22Rv1 (cell line): Measurements from ENCODE around the gene WFS1.

Source experiments
- ZFX ChIP-seq: fragments of 450-650 bp; IDR thresholded peaks from 2 replicates; pipeline ENCODE4 v1.6.1; 2017; ENCODE audit warnings: antibody characterized with exemption, borderline replicate concordance
- TF ChIP-seq, protein P1 (sequence below): fragments of 450-650 bp; IDR thresholded peaks from 2 replicates; pipeline ENCODE4 v1.5.1; 2017; ENCODE audit warnings: mild to moderate bottlenecking

DNA sequence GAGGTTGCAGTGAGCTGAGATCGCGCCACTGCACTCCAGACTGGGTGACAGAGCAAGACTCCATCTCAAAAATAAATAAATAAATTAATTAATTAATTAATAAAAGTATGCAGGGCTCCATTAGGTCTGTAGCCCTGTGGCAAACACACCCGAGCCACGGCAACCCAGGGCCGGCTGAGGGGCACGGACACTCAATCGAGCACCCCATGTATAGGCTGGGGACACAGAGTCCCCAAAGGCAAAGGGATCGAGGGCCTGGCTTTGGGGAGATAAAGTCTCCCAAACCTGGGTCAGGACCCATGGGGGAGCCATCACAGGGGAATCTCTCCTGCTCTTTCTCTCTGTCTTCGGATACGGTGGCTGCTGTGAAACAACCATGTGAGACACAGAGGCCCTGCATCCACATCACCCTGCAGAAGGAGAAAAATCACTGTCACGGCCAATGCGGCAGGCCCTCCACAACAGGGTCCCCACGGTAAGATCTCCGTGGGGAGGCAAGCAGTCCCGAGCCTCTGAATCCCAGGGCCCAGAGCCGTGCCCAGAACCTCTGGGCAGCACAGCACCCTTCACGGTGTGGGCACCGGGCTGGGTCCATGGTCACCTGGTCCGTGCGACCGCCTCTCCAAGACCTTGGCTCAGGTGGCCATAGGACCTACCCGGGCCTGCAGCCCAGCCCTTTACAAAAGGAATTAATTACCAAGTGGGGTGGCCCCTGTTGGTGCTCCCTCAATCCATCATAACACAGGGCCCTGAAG is 81.8 kb downstream of the WFS1 start:
- TF ChIP-seq, protein P1, sequence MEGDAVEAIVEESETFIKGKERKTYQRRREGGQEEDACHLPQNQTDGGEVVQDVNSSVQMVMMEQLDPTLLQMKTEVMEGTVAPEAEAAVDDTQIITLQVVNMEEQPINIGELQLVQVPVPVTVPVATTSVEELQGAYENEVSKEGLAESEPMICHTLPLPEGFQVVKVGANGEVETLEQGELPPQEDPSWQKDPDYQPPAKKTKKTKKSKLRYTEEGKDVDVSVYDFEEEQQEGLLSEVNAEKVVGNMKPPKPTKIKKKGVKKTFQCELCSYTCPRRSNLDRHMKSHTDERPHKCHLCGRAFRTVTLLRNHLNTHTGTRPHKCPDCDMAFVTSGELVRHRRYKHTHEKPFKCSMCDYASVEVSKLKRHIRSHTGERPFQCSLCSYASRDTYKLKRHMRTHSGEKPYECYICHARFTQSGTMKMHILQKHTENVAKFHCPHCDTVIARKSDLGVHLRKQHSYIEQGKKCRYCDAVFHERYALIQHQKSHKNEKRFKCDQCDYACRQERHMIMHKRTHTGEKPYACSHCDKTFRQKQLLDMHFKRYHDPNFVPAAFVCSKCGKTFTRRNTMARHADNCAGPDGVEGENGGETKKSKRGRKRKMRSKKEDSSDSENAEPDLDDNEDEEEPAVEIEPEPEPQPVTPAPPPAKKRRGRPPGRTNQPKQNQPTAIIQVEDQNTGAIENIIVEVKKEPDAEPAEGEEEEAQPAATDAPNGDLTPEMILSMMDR, result no peak
- no peak for TF ChIP-seq ZFX
